ENCODE measurements around the gene TMEM145.

DNA sequence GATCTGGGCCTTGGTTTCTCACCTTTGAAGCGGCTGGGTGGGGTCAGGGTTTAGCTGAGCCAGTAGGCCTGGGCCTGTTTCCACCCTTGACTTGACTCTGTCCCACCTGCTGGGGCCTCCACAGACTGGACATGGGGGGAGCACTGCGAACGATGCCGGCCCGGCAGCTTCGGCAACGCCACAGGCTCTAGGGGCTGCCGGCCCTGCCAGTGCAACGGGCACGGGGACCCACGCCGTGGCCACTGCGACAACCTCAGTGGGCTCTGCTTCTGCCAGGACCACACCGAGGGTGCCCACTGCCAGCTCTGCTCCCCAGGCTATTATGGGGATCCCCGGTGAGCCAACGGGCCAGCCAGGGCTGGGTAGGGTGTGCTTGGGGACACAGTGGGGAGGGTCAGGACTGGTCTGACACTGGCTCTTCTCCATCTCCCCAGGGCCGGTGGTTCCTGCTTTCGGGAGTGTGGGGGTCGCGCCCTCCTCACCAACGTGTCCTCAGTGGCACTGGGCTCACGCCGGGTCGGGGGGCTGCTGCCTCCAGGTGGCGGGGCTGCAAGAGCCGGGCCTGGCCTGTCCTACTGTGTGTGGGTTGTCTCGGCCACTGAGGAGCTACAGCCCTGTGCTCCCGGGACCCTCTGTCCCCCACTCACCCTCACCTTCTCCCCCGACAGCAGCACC is 40.4 kb downstream of the TMEM145 start:
- TF ChIP-seq, protein P1, sequence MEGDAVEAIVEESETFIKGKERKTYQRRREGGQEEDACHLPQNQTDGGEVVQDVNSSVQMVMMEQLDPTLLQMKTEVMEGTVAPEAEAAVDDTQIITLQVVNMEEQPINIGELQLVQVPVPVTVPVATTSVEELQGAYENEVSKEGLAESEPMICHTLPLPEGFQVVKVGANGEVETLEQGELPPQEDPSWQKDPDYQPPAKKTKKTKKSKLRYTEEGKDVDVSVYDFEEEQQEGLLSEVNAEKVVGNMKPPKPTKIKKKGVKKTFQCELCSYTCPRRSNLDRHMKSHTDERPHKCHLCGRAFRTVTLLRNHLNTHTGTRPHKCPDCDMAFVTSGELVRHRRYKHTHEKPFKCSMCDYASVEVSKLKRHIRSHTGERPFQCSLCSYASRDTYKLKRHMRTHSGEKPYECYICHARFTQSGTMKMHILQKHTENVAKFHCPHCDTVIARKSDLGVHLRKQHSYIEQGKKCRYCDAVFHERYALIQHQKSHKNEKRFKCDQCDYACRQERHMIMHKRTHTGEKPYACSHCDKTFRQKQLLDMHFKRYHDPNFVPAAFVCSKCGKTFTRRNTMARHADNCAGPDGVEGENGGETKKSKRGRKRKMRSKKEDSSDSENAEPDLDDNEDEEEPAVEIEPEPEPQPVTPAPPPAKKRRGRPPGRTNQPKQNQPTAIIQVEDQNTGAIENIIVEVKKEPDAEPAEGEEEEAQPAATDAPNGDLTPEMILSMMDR (IDR thresholded peaks at IDR 0.05; ENCODE audit: low read depth, low read length, poor library complexity, severe bottlenecking): no peak
- TF ChIP-seq EZH2phosphoT487 (IDR thresholded peaks at IDR 0.05; ENCODE audit: borderline replicate concordance, low read length): no peak
